GM18519 (cell line): ENCODE results near the gene MGLL.

Source experiments
- ATAC-seq: cut with Tn5 transposase; IDR thresholded peaks from one replicate; pipeline ENCODE4 v1.9.1; 2021; ENCODE audit warnings: mild to moderate bottlenecking, moderate library complexity; ENCODE audit not compliant: unreplicated experiment, low FRiP score

MGLL gene

GRCh38 chr3:127777332-127777731, 45.0 kb downstream of the MGLL start:
- ATAC-seq, result no peak

GRCh38 chr3:127776347-127776746, 46.0 kb downstream of the MGLL start:
- ATAC-seq, result no peak

- no peak for ATAC-seq
Observed at GRCh38 chr3:127775398-127776109, 46.8 kb downstream of the MGLL start.

GRCh38 chr3:127774647-127775046, 47.7 kb downstream of the MGLL start:
- ATAC-seq, result no peak

GRCh38 chr3:127773752-127774395, 48.4 kb downstream of the MGLL start:
- no peak for ATAC-seq

GRCh38 chr3:127772827-127773751, 49.2 kb downstream of the MGLL start:
- no peak for ATAC-seq

- no peak for ATAC-seq
Observed at GRCh38 chr3:127772273-127772672, 50.0 kb downstream of the MGLL start.

GRCh38 chr3:127771746-127772145, 50.6 kb downstream of the MGLL start:
- no peak for ATAC-seq

GRCh38 chr3:127770671-127771355, 51.5 kb downstream of the MGLL start:
- no peak for ATAC-seq

- ATAC-seq, result no peak
Observed at GRCh38 chr3:127769284-127770081, 52.8 kb downstream of the MGLL start.

- no peak for ATAC-seq
Observed at GRCh38 chr3:127768346-127769008, 53.8 kb downstream of the MGLL start.

GRCh38 chr3:127767126-127767525, 55.2 kb downstream of the MGLL start:
- no peak for ATAC-seq

GRCh38 chr3:127765735-127766134, 56.6 kb downstream of the MGLL start:
- no peak for ATAC-seq

GRCh38 chr3:127764841-127765362, 57.4 kb downstream of the MGLL start:
- ATAC-seq, result no peak

- no peak for ATAC-seq
Observed at GRCh38 chr3:127764301-127764700, 58.0 kb downstream of the MGLL start.

- ATAC-seq, result no peak
Observed at GRCh38 chr3:127763816-127764215, 58.5 kb downstream of the MGLL start.

- ATAC-seq, result no peak
Observed at GRCh38 chr3:127763337-127763736, 59.0 kb downstream of the MGLL start.

GRCh38 chr3:127762787-127763105, 59.6 kb downstream of the MGLL start:
- no peak for ATAC-seq

GRCh38 chr3:127762077-127762786, 60.1 kb downstream of the MGLL start:
- ATAC-seq, result no peak
